NCI-H146 treated with DMSO at 0.1 percent for 48 hours (cell line): ENCODE results near the gene KCNIP3.

Experiments used
- DNase-seq: peaks from one replicate; lab custom pipeline; 2025; ENCODE audit not compliant: unreplicated experiment; lab: John Stamatoyannopoulos, UW

KCNIP3 gene

DNA sequence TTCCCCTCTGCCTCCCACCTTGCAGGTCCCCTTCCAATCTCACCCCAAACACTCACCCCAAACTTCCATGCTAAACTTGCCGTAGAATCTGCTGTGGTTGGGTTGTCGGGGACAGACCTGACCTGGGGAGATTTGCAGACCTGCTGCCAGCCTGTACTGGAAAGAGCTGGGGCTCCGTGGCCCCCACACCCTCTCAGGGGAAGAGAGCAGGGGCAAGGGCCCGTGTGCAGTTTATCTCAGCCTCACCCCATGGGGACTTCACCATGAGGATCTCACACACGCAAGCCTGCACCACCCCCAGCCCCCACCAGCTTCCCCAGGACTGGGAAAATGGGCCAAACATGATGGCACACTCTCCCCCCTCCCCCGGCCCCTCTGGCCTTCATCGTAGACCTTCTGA lies 30.7 kb downstream of the KCNIP3 start:
- DNase-seq, result no peak

DNA sequence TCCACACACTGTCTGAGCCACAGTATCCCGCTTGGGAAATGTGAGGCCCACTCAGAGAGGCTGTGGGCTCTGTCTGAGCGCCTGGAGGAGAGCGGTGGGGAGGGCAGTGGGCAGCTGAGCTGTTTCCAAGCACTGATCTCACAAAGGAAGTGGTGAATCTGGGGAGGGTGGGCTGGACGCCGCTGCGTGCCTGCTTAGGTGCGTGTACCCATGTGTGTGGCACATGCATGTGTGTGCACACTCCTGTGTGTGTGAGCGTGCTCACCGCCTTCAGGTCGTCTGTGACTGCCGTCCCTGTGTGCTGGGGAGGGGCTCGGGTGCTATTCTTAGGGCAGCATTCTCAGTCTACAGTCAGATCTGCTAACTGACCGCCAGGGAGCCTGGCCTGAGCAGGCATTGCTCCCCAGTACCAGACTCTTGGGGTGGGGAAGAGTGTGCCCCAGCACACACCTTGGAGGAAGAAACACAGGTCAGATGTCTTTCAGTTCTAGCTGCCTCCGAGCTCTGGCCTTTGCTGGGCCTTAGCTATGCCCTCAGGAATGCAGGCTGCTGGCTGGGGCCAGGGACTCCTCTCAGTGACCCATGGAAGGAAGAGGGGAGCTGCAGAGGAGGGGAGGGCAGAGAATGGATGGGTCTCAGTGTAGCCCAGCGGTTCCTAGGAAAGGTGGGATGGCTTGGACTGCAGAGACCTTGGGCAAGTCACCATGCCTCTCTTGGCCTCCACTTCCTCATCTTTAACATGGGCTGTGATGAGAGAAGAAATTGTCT lies 31.4 kb downstream of the KCNIP3 start:
- no peak for DNase-seq

DNA sequence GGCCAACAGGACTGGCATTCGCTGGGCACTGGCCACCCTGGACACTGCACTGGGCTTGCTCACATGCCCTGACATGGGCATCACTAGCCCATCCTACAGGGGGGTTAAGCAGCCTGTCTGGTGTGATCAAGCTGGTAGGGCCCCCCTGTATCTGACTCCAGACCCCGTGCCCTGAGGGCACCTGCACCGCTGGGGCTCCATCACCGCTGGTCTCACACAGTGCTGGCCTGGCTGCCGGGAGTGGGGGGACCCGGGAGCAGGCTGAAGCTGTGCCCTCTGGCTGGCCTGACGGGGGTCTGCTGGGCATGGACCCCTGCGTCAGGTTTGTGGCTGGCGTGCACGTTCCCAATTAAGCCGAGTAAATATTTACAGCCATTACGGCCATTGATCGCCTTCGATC lies 32.3 kb downstream of the KCNIP3 start:
- no peak for DNase-seq

DNA sequence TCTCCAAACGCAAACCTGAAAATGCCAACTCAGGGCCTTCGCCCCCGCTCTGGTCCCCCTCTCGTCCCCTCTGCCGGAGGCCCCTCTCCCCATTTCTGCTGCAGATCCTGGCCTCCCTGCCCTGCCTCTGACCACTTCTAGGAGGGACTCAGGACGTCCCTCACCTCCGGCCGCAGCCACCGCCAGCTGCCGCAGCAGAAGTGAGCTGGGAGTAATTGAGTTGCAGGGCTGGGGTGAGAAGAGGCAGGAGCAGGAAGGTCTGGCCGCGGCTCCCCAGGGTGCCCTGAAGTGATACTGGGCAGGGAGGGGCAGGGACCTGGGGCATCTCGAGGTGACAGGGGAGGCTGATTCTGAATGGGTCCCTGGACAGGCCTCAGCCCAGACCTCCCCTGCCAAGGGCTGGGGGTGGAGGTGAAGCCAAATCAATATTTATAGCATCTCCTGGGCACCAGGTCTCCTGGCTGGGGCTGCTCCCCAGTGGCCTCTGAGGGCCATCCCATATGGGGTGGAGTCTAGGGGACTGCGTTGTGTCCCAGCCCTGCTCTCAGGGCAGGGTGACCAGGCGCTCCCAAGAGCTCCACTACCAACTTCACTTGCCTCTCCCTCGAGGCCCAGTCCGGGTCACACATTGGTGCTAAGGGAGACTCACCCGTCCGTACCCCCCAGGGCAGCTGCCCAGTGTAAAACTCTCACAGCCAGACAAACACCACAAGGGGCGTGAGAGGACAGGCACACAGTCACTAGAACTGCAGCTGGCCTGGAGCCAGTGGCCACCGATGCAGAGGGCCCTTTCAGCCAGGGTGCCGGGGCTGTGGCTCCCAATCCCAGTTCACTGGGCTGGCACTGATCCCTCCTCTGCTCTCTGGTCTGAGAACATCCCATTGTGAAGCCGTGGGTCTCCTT lies 33.0 kb downstream of the KCNIP3 start:
- peak; percentile 10 for DNase-seq

DNA sequence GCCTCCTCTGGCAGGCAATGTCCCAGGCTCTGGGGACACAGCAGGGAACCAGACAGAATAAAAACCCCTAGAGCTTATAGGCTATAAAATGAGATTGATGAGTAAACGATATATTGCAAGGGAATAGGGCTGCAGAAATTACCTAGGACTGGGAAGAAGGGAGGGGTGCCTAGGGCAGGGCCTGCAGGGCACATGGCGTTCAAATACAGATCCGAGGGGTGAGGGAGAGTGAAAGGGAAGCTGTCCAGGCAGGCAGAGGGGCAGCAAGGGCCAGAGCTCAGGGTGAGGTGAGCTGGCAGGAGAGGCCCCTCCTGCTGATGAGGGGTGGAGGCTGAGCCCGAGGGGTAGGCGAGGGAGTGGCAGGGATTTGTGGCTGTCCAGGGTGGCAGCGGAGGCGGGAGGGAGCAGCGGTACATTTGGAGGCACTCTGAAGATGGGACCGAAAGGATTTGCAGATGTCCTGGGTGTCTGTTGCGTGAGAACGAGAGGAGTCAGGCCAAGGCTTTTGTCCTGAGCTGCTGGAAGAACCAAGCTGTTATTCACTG lies 33.7 kb downstream of the KCNIP3 start:
- DNase-seq, result no peak

DNA sequence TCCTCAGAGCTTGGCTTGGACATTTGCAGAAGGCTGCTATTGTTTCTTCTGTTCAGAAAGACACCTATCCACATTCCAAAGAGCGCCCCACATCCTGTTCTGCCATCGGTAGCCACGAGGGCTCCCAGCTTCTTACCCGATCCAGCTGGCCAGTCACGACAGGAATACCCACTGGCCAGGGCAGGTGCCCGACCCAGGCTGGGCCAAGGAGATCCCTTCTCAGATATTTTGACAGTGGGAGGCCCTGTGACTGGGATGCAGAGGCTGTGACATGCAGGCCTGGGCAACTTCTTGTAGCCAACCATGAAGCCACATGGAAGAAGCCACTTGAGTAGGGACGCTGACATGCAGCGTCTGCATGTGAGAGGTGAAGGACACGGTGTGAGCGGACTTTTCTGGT lies 34.5 kb downstream of the KCNIP3 start:
- DNase-seq, result no peak

DNA sequence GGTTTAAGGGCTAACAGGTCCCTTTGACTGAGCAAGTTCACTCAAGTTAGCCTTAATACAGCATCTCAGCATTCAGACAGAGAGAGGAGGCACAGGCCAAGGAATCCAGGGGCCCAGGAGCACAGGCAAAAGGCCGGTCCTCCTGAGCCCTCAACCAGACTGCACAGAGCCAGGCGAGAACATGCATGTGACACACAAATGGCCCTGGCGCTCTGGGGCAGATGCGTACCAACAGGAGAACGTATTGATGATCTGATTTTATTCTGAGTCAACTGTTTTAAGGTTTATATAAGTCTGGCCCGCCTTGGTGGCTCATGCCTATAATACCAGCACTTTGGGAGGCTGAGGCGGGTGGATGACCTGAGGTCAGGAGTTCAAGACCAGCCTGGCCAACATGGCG lies 34.9 kb downstream of the KCNIP3 start:
- no peak for DNase-seq

DNA sequence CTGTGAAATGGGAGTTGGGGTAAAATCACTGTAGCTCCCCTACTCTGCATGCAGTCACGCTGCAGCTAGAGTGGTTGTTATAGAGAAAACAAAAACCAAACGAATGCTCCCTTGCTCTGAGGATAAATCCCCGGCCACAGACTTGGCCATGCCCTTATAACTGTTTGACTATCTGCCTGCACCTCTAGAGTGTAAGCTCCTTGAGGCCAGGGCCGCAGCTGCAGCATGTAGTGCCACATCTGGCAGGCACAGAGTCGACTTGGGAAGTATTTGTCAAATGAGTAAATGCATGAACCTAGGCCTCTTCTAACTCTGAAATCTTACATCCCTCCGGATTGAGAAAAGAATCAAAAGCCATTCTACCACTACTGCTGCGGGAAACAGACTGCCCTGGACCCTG lies 35.9 kb downstream of the KCNIP3 start:
- DNase-seq, result no peak

DNA sequence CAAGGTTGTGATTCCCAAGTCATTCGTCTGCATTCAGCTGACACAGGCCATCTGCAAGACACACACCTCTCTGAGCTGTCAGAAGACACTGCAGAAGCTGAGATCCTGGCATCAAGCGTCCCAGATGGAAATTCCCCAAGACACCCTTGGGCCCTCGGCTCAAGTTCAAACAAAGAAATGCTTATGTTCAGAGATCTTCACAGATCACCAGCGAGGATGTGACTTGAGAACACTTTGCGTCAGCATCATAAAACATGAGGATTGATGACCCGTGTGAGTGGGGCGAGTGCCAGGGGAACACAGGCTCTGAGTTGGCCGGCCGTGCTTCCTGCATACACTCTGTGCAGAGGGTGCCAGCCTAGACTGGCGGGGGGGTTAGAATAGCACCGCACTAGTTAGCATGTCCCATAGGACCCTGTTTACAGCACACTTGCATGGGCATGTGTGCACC lies 36.8 kb downstream of the KCNIP3 start:
- DNase-seq, result no peak

DNA sequence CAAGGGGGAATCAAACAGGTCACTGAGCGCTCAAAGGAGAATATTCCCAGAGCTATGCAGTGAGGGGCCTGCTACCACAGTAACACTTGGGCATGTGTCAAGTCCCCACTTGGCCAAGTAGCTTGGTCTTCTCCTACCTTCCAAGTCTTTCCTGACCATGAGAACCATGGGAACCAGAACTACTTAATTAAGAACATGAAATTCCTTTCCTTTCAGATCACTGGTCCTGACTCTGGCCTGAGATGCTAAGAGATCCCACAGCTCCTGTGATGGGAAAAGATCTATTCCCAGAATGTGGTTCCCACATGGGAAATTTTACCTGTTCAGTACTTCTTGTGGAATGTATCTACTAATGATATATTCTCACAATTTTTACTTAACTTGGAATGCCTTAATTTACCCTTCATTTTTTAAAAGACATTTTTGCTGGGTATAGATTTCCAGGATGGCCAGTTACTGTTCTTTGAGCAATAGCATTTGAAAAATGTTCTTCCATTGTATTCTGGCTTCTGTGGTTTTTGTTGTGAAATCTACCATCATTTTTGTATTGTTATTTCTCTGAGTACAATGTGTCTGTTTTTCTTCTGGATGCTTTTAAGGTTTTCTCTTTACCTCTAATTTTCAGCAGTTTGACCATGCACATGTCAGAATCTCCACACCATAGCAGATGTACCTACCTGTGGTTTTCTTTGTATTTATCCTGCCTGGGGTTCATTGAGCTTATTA lies 37.9 kb downstream of the KCNIP3 start:
- no peak for DNase-seq

DNA sequence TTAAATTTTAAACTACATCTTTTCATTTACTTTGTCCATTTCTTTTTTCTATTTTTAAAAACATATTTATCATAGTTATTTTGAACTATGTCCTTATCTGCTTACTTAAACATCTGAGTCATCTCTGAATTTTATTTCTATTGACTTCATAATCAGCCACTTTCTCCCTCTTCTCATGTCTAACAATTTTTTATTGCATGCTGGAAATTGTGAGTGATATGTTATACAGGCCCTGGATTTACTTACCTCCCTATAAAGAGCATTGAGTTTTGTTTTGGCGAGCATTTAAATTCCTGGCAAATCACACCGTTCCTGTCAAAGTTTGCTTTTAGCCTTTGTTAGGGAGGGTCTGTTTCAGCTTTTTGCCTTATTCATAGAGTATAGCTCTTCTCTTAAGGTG lies 39.3 kb downstream of the KCNIP3 start:
- no peak for DNase-seq

DNA sequence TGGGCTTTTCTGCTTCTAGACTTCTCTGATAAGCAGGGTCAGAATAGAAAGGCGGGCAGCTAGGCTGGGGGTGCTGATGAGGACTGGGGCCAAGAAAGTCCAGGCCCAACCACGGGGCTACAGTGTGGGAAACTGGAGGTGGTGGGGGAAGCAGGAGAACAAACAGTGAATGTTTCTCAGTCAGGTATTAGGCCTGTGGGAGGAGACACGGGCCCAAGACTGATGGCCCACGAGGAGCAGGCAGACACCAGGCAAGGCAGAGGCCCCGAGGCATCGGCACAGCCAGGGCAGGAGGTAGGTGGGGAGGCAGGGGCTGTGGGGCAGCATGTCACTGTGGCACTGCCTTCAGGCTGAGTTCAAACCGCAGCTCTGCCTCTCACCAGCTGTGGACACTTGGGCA lies 40.7 kb downstream of the KCNIP3 start:
- DNase-seq, result no peak

DNA sequence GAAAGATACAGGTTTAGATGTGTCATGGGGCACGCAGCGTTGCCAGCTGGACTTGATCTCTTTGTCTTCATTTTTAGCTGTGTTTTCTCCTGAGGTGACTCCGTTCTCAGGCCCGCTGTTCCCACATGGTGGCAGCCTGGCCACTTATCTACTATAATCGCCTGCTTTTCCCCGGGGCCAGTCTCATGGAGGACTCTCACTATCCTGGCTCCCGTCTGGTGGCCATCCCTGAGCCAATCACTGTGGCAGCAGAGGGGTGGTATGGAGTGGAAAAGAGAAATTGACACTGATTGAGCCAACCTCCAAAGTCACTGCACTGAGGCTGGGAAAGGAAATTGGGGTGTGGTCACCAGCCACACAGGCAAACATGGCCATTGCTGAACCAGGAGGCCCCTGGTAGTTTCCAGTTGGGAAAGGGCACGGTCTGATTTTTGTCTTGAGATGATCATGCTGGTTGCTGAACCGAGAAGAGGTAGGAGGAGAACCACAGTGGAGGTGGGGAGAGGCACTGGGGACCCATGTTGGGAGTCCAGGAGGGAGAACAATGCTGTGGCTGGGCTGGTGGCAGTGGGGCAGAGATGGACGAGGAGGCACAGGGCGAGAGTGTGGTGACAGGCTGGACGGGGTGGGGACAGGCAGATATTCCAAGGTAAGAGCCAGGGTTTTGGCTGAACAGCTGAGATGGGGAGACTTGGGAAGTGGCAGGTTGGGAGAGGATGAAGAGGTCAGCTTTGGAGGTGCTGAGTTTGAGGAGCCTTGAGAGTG lies 45.6 kb downstream of the KCNIP3 start:
- DNase-seq, result no peak

DNA sequence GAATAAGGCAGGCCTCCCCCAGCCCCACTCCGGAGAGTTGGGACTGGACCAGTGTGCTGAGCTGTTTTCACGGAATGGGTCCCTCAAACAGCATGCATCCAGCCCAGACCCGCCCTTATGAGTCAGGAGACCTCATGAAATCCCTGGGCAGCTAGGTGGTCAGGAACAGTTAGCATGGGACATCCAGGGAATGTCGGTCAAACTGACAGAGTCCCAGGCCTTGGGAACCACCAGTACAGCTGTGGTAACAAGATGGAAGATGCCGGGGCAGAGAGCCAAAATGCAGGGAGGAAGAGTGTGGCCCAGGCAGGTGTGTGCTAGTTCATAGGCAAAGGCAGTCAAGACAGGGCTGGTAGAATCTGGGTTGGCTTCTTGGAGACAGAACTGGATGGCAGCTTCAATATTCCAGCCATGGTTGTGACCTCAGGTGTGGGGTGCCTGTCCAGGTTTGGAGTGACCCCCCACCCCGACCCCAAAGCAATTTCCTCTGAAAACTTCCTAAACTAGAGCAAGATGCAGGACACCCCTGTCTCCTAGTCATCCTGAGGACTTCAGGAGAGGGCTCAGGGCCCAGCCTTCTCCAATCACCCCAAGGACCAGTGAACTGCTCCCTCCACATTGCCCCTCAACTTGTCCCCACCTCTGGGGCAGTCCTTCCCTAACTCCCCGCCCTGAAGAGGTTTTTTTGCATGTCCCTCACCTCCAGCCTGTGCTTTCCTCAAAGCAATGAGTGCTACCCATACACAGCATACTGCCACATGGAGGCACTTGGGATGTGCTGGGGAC lies 46.5 kb downstream of the KCNIP3 start:
- DNase-seq, result no peak

DNA sequence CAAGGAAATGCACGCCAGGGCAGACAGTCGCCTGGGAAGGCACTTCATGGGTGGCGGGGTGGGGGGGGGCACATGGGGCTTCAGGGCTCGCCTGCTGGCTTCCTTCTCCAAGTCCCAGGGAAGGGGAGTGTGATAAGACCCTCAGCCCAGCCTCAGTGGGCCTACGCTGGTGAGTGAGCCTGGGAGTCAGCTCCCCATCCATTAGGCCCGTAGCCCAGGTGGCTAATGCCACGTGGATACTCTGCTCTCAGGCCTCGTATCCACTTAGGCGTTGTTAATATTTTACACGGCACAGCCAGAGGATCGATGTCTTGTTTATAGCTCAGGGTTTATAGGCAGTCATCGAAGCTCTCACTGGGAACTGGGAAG lies 47.1 kb downstream of the KCNIP3 start:
- DNase-seq, result no peak

DNA sequence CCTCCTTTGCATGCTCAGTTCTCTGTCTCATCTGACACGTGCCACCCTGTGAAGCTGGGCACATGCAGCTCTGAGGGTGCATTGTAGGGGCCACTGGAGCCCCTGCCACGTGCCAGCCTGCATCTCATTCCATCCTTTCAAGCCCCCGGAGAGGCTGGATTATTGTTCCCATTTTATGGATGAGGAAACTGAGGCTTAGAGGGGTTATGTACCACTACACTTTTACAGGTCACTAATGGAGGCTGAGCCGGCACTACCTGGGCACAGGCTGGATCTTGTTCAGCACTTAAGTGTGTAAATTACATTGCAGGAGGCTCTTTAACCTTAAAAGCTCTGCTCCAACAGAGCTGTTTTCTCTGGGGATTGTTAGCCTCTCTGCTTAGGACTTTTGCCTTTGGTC lies 47.5 kb downstream of the KCNIP3 start:
- no peak for DNase-seq

DNA sequence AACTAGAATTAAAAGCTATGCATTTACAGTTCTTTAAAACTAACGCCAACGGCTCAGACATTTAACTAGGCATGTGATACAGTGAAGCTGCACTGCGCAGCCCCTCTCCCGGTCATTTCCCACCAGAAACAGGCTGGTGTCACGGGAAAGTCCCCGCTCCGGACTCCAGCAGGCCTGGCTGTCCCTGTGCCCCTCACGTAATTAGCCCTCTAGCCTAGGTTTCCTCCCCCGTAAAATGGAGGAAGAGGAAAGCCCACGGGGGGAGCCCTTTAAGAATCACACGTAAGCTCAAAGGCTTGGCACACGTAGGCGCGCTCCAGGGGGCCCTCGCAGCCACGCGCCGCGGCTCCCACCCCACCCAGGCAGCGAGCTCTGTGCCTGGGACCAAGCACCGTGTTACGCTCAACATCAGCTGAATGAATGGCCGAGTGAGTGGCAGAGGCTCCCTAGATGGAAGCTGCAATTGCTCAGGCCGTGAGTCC lies 48.0 kb downstream of the KCNIP3 start:
- DNase-seq, result no peak

DNA sequence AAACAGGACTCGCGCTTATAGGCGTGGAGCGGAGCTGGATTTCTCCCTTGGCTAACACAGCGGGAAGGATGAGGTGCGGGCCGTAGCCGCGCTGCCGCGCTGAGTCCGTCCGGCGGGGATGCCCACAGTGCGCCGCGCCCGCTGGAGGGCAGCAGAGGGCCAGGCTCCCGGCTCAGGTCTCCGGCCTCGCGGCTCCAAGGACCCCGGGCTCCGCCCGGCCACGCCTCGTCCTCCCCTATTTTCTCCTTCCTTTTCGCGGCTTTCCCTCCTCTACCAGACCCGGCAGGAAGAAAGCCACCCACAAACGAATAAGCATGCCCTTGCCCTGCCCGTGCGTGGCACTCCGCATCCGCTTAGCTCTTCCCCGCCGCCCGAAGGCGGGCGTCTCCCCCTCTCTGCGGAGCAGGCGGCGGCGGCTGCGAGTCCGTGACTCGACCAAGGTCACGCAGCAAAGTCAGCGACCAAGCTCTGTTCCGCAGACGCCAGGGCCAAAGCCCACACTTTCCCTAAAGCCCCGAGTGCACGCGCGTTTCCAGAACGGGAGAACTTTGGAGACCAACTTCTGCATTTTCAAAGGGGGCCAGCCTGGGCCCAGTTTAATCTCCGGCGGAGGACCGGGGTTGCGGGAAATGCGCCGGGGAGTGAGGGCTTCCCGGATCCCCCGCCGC lies 48.5 kb downstream of the KCNIP3 start:
- peak; percentile 64 for DNase-seq

DNA sequence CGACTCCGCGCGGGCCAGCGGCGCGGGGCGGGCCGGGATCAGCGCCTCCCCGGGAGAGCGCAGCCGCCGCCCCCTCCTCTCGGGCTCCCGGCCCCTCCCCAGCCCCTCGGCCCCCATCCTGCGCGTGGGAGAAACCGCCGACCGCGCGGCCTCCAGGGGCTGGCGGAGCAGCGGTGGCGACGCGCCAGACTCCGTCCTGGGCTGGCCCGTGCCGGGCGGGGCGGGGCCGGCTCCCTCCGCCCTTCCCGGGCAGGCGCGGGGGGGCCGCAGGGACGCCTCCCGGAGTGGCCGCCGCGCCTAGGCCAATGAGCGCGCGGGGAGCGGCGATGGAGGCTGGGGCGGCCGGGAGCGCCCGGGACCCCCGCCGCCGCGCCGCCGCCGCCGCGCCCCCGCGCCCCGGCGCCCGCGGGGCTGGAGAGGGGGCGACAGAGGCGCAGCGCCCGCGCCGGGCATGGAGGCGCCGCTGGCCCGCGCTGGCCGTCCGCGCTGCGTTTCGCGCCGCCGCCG lies 49.1 kb downstream of the KCNIP3 start:
- no peak for DNase-seq
